Globus pallidus (tissue), 1 donor: ENCODE measurements around the gene SEC16B.

Experiments used
- DNase-seq: peaks from one replicate; pipeline ENCODE4 v3.0.0-alpha.2; 2015; ENCODE audit warnings: low spot score

The SEC16B gene

GRCh38 chr1:177976596-177976995 is 6.7 kb upstream of the SEC16B start:
- DNase-seq: no peak

DNA sequence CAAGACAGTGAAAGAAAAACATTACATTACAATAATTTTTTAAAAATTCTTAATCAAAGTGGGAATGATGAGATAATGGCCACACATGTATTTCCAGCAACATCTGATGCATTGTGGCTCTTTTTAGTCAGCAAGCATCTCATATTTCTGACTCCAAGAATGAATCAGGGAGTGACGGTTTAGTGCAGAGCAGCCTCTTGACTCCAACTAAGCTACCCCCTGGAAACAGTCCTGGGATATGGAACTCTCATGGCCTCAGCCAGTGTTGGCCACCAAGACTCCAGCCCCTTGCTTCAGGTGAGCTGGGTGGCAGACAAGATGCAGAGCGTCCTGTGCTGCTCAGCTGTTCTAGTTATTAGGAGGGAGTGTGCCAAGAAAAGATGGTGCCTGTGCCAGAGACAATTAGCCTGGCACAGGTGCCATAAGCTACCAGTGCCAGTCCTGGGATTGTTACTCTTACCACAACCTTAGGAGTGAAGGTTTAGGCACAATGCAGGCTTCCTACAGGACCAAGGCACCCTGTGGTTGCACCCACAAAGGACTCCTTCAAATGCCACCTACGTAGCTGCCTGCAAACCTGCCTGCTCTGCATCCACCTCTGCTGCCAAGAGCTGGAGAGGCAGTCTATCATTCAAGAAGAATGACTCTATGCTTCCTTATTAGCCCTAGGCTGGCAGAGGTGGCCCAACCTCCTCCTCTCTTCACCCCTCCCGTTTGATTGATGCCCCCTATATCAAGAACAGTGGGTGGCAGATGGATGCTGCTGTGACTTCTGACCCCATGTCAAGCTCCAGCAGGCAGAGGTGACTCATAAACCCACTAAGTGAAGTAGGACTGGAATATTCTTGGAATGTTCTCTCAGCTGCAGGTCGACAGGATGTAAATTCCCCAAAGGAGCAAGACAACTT is 6.0 kb upstream of the SEC16B start:
- no peak for DNase-seq

DNA sequence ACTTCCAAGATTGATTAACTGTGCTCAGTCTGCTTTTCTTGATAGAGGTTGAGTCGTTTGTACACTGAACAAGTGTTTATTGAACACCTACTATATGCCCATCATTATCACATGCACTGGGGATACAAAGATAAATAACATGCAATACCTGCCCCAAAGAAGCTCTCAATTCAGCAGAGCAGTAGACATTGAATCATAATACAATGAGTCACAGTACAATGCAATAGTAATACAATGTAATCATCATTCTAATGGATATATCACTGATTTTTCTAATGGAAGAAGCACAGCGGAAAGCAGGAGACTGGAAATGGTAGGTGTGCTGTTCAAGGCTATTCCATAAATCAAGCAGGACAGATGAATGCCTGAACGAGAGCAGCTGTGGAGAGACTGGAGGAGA is 3.7 kb upstream of the SEC16B start:
- no peak for DNase-seq

DNA sequence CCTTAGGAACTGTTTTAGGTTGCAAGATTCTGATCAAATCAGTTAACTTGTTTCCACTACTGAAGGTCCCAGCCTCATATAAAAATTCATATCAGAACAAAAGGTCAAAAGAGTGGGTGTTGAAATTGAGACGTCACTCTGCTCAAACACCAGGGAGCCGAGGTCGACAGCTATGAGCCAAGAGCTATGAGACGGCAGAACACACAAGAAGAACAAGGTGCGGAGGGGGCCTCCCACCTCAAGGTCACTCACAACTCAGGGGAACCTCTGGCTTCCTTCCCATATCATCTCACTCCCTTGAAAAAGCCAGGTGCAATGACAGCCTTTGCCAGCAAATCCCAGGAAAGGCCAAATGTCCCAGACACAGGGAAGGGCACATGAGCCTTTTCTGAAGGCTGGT is 749 bp downstream of the SEC16B start:
- no peak for DNase-seq

DNA sequence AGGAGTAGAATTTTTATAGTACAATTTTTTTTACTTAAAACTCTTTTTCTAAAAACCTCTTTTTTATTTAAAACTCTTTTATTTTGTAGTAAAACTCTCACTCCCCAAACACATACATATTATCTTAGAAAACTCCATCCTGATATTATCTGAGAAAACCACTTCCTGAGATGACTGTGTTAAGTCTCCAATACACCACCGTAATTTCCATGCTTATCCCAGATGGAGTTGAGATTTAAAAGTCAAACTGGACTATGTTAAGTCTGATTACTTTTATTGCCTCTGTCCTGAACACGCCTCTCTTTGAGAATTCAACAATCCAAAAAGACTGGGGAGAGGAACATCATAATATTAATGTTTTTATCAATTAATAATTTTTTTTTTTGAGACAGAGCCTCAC is 3.7 kb downstream of the SEC16B start:
- no peak for DNase-seq

- DNase-seq: no peak
These were observed 4.6 kb downstream of the SEC16B start for GRCh38 chr1:177965293-177965692.

DNA sequence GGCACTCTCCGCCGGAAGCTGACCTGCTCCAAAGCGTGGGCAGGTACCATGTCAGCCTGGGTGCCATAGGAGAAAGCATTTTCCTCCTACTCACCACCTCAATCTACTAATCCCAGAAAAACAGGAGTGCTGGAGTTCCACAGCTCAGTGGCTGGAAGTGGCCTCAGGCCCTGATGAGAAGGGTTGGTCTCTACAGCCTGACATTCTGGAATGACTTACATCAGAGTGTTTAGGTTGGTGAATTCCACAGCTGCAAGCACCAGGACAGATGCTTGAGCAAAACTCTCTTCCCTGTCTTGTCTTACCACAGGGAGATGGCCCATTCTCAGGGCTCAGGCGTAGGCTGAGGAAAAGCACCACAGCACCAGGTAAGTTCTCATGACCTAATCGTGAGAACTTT is 5.5 kb downstream of the SEC16B start:
- no peak for DNase-seq

GRCh38 chr1:177960939-177961622 is 8.8 kb downstream of the SEC16B start:
- no peak for DNase-seq

- no peak for DNase-seq
These were observed 9.9 kb downstream of the SEC16B start for GRCh38 chr1:177959811-177960515.

DNA sequence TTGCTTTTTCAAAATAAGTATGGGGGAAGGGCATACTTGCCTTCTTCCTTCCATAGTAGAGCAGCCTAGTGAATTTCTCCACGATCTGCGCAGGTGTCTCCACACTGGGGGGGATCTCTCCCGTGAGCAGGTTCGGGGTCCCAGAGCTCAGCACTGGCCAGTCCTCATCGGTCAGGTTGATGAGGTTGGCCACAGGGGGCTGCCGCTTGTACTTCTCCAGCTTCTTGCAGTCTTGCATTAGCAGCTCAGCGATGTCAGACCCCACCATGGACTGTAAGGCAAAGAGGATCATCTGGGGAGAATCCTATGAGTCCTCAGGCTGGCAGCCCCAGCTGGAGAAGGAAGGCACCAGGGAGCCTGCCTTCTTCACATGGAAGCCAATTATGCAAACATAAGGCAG is 11.8 kb downstream of the SEC16B start:
- no peak for DNase-seq

- DNase-seq: no peak
These were observed 15.8 kb downstream of the SEC16B start for GRCh38 chr1:177954076-177954475.

DNA sequence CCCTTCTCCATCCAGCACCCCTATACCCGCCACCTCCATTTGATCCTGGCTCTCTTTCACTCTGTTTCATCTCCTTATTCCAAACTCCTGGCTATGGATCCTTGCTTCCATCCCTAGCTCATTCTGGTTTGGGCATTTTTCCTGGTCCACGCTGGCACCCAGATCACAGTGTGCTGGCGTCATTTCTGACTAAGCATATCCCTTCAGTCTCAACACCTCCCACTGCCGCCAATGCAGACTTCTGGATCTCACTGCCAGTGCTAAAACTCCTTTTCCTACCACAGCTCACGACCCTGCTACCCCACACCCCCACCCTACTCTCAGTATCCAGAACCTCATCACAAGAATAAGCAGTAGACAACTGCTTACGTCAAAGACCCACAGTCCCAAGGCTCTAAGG is 16.3 kb downstream of the SEC16B start:
- no peak for DNase-seq

DNA sequence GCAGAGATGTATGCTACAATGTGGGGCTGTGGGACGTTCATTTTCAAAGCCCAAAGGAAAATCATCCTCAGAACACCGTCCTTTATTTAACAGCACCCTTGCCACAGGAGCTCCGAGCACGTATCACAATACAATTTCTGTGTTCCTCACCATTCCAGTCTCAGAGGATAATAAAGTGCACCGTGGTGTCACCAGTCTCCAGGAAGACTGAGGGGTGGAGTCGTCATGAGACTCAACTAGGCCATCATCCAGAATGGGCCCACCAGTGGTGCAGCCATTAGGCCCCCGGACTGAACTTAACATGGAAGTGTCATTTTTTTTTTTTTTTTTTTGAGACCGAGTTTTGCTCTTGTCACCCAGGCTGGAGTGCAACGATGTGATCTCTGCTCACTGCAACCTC is 17.2 kb downstream of the SEC16B start:
- DNase-seq: no peak

- no peak for DNase-seq
These were observed 17.6 kb downstream of the SEC16B start for GRCh38 chr1:177952249-177952648.

DNA sequence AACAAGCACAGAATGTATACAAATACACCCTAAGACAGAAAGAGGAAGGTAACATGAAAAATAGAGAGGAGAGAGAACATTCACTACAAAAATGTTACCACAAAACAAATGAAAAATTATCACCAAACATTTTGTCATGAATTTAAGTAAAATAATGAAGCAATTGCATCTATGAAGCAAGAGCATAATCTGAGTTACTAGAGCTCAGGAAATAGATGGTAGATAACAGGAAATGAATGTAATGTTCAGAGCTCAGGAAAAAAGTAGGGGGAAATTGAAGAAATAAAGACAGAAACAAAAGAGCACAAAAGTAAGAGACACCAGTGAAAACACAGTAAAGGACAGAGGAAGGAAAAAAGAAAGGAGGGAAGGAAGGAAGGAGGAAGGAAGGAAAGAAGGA is 19.4 kb downstream of the SEC16B start:
- no peak for DNase-seq

DNA sequence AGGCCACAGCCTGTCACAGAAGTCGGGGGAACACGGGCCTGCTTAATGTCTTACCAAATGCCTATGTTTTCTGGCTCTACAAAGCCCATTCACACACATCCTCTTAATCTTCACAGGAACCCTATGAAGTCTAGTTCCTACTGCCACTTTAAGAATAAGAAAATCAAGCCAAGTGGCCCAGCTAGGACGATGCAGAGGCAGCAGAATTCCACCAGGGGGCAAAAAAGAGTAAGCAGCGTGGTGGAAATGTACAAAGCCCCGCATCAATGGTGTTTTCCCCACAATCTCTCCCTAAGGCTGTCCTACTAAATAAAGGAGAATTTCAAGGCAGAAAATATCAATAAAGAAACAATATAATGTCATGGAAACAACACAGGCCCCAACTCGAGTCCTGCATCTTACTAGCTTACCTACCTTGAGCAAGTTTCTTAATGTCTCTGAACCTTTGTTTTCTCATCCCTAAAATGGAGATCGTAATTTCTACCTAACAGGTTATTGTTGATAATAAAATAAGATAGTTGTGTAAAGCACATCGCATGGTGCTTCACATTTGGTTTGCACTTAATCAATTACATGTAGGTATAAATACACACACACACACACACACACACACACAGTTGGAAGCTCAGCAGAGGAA is 21.4 kb downstream of the SEC16B start:
- peak; percentile 77 for DNase-seq

GRCh38 chr1:177947623-177948022 is 22.2 kb downstream of the SEC16B start:
- DNase-seq: no peak

- peak; percentile 61 for DNase-seq
These were observed 23.8 kb downstream of the SEC16B start for GRCh38 chr1:177945943-177946650.

DNA sequence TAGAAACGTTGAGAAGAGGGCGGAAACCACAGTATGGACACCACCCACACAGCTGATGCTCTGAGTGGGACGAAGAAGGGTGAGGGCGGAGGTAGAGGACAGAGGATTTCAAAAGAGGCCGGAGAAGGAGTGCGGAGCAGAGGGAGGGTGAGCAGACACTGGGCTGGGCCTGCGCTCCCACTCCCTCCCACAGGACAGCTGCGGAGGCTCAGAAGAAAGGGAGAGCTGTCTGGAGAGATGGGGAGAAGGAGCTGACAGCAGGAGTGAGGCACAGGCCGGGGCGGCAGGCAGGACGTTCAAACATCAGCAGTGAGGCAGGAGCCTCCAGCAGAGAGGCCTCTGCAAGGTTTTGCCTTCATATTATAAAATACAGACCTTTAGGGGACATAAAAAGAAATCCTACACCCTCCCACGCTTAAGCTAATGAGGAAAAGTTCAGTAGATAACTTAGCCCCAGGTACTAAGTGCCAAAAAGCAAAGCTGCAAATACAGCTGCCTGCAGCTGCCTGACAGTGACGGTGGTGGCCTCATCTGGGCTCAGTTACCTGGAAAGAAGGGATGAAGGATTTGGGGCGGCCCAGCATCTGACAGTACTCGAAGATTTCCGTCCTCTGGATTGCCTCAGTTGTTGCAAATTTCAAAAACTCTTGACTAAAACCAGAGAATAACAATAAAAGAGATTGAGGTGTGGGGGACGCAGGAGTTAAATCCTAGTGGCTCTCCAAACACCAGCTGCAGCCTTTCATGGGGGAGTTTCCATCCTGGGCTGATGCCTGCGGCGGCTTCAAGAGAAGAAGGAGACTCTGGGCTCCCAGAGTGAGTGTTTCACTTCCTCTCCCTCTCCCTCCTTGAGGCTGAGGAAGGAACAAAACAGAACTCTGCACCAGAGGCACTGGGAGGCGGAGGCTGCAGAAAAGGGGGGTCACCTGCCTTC is 25.6 kb downstream of the SEC16B start:
- peak; percentile 24 for DNase-seq

DNA sequence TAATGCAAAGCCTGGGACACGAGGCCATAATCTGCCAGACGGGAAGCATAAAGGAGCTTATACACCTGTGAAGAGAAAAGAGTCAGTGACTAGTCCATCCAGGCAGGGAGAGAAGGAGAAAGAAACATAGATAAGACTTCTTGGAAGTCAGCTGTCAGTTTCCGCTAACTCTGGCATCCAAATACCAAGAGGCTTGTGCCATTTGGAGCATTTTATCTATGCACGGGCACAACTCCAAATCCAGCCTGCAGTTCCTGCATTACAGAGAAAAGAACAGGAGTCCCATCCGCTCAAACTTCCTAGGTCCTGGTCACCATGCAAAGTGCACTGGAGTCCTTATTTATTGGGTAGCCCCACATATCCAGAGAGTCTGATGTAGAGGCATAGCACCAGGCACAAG is 27.9 kb downstream of the SEC16B start:
- no peak for DNase-seq

DNA sequence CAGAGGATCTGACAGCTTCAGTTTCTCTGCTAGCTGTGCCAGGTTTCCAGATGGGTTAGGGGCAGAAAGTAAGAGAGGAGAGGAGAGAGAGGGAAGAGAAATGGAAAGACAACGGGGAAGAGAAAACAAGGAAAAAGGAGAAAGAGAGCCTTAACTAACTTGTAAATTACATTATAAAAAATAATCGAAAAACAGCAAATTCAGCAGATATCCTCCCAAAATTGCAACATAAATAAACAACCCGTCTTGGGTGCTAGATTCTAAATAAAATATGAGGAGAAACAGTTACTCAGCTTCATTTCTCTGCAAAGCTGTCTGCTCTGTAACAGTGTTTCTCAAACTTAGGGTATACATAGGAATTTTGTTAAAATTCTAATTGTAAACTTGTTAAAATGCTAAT is 29.2 kb downstream of the SEC16B start:
- DNase-seq: no peak
